ENCODE measurements around the gene CCDC197.
A peak's percentile ranks its signal among the peaks of the same experiment; 100 is the strongest.

Gene CCDC197
- 0 reads per million in 2 donors for total RNA-seq

DNA sequence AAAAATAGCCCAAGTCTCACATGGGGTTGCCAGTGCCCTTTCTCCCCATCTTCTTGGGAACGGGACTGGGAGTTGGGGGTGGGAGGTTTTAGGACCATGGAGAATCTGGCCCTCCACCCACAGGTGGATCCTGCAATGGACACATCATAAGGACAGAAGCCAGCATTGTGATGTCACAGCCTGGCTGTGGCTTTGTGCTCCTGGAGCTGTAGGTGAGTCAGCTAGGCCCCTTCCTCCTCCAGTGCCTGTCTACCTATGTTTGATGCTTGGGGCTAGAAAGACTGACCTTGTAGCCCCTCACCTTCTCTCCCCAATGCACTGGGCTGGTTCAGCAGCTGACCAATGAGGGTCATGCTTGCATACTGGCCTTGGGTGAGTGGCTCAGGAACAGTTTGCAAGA lies at the start of gene CCDC197:
Gene CCDC197 (plus strand): TSS at position 220 of the 400 bp plus-strand sequence. CDS start 831 bp downstream, outside the sequence.
- no peak for DNase-seq

DNA sequence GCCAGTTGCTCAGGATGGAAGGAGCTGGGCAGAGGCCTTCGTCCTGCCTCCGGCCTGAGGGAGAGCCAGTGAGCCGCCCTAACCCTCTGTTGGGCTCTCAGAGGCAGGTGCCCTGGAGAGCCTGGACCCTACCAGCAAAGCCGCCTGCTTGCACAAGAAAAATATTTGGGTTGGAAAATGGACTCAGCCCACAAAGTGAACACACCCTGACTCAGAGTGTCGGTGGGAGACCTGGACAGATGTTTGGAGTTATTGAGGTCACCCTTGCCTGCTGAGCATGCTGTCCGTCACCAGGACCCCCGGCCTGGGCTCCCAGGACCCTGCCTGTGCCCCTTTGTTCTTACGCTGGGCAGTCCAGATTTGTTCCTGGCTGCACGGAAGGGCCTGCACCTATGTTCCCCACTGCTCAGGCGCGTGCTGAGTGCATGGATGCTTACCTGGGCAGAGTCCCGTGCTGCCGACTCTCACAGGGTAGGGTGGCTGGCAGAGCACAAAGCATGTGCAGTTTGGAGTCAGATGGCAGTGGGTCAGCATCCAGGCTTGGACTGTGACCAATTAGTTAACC lies 47.5 kb upstream of the CCDC197 start:
- DNase-seq, result no peak

DNA sequence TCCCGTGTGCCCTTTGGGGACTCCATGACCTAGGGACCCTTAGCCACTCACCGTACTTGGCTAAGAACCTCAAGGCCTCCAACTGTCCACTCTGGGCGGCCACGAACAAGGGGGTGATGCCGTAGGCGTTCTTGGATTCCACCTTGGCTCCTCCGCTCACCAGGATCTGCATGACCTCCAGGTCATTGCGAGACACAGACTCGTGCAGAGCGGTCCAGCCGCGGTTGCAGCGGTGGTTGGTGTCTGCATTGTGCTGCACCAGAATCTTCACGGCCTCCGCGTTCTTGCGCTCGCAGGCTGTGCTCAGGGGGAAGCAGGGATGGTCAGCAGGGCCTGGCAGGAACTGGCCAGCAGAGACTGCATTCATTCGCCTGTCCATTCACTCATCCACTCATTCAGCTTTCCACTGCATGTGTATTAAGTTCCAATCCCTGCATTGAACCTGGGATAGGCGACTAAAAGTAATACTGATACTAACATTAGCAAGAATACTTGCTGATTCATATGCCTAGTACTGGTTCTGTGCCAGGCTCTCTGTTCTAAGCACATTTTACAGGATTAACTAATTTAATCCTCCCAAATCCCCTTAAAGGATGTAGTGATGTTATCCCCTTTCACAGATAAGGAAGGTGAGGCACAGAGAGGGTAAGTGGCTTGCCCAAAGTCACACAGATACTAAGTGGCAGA lies 46.0 kb upstream of the CCDC197 start:
- DNase-seq, result no peak

DNA sequence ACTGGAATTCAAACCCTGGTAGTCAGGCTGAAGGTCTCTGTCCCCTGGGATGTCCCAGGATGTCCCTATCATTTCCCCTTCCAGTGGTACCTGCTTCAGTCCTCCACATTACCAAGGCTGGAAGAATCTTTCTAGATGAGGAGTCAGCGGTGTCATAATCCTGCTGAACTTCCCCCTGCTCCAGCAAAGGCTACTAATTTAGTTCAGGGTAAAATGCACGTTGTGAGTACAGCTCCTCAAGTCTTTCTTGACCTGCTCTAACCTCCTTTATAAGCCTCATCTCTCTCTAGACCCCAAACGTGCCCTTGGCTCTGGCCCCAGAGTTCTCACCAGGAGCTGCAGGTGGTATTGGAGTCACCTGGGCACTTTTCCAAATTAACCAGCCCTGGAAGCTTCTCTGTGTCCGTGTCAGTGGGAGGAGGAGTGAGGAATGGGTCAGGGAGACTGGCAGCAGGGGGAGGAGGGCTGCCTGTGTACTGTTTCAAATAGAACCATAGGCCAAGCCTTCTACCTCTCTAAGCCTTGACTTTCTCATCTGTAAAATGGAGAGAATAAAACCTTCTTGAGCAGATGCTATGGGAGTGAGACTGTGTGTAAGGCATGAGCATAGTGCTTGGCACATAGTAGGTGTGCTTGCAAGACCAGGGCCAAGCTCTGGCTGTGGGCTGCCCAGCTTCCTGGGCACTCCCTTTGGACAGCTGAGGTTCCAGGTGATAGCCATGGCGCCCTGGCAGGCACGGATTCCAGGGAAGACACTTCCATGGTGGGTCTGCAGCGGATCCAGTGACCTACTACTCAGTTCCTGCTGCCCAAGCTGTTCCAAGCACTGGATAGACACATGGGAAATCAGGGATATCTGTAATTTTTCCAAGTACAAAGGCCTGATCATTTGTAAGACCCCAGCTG lies 45.2 kb upstream of the CCDC197 start:
- no peak for DNase-seq

DNA sequence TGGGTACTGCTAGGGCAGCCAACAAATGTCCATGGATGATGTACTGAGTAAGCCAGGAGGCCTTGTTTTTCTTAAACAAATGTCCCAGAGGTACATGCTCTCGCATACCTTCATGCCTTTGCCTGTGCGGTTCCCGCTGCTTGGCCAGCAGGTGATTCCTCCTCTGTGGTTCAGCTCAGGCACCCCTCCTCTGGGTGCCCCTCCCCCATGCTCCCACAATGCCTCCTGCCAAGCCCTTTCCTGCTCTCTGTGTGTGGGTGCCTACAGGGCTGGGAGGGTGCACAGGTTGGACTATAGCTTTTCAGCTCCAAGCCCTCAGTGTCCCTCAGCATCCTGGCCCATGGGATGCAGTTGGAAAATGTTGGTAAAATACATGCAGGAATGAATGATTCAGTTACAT lies 44.3 kb upstream of the CCDC197 start:
- DNase-seq, result no peak

DNA sequence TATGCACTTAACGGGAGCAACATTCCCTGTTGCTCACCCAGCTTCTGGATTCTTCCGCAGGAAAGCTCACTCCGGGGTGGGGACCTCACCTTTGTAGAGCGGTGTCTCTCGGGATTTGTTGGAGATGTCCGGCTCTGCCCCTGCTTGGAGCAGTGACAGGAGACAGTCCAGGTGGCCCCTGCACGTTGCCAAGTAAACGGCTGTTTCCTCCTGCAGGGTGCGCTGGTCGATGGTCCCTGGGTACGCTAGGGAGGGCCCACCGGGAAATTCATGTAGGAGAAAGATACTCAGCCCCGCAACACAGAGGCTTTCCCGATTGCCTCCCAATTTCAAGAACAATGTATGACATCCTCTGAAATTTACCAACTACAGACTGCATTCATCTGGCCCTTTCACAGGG lies 43.8 kb upstream of the CCDC197 start:
- DNase-seq, result no peak

DNA sequence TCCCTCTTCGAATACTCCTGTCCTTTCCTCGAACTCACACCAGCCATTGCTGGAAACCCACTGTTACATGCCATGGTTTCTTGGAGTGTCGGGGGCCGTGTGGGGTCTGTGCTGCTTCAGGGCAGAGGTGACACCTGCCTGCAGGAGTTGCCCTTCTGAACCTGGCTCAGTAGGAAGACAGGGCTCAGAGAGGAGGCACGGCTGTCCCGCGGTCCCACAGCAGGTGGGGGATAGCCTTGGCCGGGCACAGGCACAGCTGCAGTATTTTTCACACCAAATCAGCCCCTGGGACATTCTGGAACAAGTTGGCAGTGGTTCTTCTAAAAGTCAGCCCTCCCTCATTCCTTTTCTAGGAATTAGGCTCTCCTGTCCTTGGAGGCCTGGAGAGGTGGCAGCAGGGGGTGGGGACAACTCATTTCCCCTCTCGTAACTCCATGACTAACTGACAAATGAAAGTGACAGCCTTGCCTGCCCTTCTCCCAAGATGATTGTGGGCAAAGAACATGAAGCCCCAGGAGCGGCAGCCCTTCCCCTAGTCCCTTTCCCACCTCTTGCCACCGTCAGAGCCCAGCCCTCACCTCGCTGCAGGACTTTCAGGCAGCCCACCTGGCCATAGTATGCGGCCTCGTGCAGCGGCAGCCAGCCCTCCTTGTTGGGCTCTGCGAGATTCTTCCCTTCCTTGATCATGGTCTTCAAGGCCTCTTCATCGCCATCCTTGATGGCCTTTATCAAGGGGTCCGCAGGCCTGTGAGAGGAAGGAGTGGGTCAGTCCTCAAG lies 43.2 kb upstream of the CCDC197 start:
- DNase-seq, result no peak

DNA sequence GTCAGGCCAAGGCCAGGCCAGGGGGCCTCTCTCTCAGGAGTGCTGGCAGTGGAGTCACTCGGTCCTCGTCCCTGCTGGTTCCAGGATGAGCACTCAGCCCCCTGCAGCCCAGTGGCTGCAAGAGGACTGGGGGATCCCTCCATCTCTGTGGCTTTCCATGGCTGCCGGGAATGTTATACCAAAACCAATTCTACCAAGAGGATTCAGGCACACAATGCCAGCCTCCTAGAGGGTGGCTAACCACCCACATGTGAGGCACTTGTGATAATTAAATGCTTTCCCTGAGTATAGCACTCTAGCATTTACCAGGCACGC lies 42.6 kb upstream of the CCDC197 start:
- no peak for DNase-seq

DNA sequence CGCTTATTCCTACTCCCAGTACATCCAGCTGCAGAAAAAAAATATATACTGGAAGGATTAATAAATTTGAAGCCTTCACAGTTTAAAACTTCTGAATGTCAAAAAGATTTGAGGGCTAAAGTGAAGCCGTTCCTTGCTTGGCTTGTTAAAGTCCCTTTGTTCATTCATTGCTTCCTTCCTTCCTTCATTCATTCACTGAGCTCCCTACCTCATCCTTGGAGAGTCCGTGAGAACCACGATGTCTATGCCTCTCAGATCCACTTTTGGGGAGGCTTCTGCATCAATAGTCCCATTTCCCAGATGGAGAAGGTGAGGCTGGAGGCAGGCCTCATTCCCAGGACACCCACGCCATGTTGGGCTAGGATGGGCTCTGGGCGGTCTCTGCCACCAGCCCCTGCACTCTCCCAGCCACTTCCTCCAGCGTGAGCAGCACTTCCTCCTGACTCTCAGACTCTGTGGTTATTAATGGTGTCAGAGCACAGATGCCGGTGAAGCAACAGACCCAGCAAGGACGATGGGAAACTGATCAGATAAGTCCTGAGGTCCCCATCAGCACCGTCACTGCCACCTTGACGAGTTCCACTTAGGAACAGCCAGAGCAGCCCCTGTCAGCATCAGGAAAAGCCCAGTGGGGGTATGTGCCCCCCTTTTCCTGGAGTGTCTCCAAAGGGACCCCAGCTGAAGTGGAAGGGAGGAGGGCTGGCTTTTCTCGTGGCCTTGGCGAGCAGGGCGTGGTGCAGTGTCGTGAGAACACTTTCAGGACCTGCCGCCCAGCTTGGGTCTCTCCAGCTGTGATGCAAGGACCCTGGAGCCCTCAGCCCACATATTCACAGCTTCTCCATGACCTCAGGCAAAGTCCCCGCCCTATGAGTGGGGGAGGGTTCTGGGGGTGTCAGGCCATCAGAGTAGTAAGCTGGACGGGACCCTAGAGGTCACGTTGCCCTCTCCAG lies 41.9 kb upstream of the CCDC197 start:
- DNase-seq, result peak in 3 of 5 experiments; percentile 37 to 94 (median 73)

DNA sequence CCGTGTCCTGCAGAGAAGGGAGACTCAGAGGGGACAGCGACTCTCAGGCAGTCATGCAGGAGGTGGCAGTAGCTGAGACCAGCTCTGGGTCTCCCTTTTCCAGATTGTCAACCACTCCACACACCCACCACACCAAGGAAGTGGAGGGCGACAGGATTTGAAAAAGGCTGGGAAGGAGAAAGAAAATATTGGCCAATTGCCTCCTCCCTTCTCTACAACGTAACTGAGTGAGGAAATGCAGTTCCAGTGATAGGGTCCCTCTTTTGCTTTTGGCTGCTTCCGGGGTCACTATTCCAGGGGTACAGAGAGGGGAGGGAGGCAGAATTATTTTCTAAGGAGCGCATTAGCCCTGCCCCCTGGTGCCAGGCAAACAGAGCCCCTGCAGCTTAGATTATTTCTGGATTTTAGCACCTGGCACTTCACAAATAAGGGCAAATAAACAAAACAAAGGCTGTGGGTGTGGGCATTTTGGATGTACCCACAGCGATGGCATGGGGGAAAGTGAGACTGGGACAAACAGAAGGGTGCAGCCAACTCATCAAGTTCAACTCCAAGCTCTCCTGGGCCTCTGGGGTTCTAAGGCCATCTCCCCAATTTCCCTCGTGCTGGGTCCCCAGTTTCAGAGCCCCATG lies 41.1 kb upstream of the CCDC197 start:
- DNase-seq, result no peak

DNA sequence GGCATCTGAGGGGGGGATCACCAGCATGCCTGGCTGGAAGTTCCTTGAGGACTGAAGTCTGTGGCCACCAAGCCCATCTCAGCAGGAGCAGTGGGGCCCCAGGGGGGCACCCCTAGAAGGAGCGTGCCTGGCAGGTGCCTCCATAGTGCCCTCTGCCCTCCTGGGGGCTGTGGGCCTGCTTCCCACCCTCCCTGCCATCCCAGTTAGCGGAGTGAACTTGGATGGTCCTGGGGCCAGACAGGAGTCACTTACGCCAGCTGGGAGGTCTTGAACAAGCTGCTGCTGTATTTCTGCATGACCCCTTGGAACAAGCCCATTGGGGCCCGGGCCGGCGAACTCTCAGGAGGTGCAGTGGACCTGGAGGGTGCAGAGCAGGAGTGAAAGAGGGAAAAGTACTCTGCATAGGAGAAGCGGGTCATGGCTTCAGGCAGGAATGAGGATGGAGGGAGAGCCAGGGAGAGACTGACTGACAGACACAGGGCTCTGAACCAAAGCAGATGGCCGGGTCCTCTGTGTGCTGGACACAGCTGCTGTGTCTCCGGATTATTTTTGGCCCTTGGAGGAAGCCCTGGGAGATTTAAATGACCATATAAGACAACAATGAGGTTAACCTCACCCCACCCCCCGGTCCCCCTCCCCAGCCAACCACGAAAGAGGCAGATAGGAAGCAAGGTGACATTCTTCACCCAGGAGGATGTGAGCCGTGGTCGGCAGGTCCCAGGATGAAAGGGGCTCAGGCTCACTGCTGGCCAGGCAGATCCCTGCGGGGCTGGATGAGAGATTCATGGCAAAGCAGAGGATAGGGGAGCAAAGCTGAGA lies 40.4 kb upstream of the CCDC197 start:
- DNase-seq, result peak in 1 of 5 experiments; percentile 66

DNA sequence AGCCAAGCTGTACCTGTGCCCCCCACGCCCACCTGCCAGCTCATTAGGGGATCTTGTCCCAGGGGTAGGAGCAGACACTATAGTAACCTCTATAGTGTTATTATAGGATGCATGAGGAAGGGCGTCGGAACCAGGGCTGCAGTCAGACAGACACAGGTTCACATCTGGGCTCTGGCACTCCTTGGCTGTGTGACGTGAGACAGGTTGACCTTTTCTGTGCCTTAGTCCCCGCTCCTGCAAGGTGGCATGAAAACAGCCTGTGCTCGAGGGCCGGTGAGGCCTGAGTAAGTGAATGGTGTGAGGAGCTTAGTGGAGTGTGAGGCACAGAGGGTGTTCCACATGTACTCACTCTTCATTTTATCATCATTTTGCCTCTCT lies 39.8 kb upstream of the CCDC197 start:
- no peak for DNase-seq

DNA sequence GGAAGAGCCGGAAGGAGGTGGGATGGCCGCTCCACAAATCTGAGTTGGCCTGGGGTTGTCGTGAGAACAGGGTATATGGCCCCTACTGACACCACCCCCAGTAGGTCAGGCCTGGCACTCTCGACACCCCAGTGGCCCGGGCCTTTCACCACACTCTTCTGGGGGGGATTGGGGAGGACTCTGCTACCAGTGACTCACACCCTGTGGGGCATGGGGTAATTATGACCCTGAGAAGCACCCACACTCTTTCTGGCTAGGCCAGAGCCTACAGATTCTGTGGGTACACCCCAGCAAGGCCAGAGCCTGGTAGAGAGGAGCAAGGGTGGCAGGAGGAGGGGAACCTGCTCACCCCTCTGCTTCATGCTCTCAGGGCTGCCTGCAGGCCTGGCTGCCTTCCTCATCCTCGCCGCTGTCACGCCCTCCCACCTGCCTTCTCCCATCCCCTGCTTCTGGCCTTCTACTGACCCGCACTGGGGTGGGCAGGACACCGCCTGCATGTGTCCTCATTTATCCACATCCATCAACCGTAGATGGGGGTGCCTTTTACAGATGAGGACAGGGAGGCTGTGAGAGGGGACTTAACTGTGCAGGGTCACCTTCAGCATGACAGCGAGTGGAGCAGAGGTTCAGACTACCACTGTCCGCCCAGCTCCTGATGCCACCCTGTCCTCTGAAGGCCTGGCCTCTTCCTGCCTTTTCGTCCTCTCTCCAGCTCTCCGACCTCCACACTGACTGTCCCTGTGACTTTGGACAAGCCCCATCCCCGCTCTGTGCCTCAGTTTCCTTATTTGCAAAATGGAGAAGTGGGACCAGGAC lies 39.1 kb upstream of the CCDC197 start:
- no peak for DNase-seq

DNA sequence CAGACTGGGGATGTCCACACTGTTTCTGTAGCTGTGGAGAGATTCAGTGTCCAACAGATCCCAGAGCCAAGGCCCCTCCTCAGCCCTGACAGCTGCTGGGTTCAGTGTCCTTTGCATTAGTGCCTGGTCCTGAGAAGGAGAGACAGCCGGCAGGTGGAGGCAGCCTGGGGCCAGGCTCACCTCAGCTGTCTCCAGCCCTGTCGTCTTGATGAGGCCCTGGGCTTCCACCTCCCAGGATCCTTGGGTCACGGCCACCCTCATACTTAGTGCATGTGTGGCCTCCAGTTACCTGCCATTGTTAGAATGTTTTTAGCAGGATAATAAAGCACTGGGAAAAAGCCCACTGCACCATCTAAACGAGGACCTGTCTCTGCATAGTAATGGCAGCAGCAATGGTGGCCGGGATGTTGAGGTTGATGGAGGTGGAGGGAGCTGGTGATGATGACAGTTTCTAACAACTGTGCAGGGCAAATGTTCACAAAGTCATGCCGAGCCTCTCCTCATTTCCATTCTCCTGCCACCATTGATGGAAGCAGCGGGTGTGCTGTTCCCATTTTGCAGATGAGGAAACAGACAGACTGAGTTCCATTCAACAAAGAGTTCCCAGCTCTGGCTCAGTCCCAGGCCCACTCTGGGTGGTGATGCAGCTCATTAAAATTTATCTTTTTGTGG lies 38.4 kb upstream of the CCDC197 start:
- no peak for DNase-seq

DNA sequence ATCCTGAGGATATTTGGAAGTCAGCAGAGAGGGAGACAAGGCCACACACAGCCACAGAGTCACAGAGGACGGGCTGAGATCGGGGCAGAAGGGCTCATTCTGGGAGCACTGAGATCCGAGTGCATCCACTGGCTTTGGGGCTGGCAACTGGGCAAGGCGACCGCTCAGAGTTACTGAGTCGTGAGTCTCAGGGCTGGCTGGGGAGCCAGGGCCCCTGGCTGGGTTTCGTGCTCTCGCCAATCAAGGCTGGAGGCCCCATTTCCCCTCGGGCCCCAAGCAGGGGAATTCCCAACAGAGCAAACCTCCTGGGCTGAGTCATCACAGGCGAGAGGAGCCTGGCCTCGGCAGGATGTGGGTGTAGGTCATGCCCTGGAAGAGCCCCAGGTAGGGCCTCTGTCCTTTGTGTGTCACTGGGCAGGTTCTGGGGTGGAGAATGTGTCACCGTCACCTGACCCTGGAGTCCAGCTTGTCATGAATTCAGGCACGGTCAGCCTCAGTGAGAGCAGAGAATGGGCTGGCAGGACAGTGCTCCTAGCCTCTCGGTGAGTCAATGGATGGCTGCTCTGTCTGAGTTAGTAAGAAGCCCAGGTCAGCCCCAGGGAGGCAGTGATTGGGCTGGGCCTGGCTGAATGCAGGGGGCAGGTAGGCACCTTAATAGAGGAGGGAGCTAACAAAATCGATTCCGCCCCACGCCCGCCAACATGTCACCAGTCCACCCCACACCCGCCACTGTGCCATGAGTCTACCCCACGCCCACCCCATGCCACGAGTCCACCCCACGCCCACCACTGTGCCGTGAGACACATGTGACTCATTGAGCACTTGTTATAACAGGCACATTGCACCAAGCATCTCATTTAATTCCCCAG lies 37.6 kb upstream of the CCDC197 start:
- peak; percentile 65 to 99 (median 91) for DNase-seq

DNA sequence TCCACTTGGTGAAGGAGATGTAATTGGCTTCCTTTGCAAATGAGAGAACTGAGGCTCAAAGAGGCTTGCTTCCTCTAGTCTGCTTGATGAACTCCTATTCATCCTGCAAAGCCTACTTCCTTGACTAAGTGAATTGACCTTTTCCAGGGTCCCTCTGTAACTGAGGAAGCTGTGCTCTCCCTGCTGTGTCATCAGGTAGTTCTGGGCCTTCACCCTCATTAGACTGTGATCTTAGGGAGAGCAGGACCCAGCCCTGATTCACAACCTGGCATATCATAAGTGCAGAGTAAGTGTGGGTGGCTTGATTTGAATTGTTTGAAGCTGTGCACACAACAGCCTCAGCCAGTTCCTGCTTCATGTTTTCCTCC lies 37.0 kb upstream of the CCDC197 start:
- peak in 1 of 5 experiments; percentile 70 for DNase-seq

DNA sequence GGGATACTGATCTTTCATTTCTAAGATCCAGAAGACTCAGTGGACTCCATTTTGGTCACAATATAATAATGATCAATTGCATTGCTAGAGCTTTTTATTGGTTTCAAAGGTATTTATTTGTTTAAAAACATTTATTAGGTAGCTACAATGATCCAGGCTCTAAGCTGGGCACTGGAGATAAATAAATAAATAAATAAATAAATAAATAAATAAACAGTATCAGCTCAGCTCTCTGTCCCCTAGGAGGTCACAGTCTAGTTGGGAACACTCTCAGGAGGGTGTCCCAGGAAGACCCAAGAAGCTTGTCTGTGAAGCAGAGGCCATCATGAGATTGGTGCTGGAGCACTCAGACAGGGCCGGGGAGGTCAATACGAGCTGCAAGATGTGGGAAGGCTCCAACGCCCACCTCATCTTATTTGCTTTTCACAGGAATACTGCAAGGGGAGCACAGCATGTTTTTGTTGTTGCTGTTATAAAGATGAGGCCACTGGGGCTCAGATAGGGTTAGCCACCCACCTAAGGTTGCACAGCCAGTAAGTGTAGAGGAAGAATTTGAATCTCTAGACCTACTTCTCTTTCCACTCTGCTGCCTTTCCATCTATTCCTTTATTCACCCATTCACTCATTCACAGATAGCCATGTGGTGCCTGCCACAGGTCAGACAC lies 36.2 kb upstream of the CCDC197 start:
- no peak for DNase-seq

All from T-helper 2 cell (primary cell).